Measurements from ENCODE around the gene TGFBR1. TPM values are rescaled to one million over a fixed set of nuclear protein-coding genes. Genes with fewer than 3 reads are reported as not detected.
A peak's percentile ranks its signal among the peaks of the same experiment; 100 is the strongest.

The TGFBR1 gene
- total RNA-seq, 2 experiments from 2014 or later: 57.4 to 58.5 TPM

GRCh38 chr9:99069075-99069474 is 35.8 kb upstream of the TGFBR1 start:
- CTCF ChIA-PET: interaction anchor here (1.6 kb wide), 1 partner anchor 23 kb away, joined by 6 read pairs; no protein-coding TSS in a partner anchor
- H3K36me3 Mint-ChIP-seq (ENCODE audit: low read depth): peaks cover 16% of the 10 kb centered on the region

GRCh38 chr9:99069546-99069945 is 35.4 kb upstream of the TGFBR1 start:
- Mint-ChIP-seq H3K4me1 (peaks cover 32% of the 10 kb centered on the region), H3K27ac (peak overlapping the region; percentile 80), H3K4me3 (no peak overlapping the region), H3K36me3 (ENCODE audit: low read depth) (peaks cover 13% of the 10 kb centered on the region), H3K27me3 (no peaks in the 10 kb centered on the region), H3K9me3 (no peaks in the 10 kb centered on the region)
- POLR2A ChIA-PET: interaction anchor here (1.0 to 1.8 kb wide), 5 partner anchors 10 to 35 kb away, joined by 3 to 8 read pairs (median 4); partner anchors contain the start of gene TGFBR1
- no peak for DNase-seq
- CTCF ChIA-PET: interaction anchor here (1.6 kb wide), 1 partner anchor 23 kb away, joined by 6 read pairs; no protein-coding TSS in a partner anchor

More at GRCh38 chr9:99069075-99069474, 35.8 kb upstream of the TGFBR1 start:
- Mint-ChIP-seq H3K27ac (peak overlapping the region; percentile 80), H3K4me3 (no peak overlapping the region), H3K9me3 (no peaks in the 10 kb centered on the region), H3K27me3 (no peaks in the 10 kb centered on the region), H3K4me1 (peaks cover 32% of the 10 kb centered on the region)
- no peak for DNase-seq
- POLR2A ChIA-PET: interaction anchor here (1.0 to 1.8 kb wide), 5 partner anchors 9 to 35 kb away, joined by 3 to 8 read pairs (median 4); partner anchors contain the start of gene TGFBR1

GRCh38 chr9:99070681-99071080 is 34.2 kb upstream of the TGFBR1 start:
- Mint-ChIP-seq H3K9me3 (no peaks in the 10 kb centered on the region), H3K36me3 (ENCODE audit: low read depth) (peaks cover 12% of the 10 kb centered on the region), H3K27ac (no peak overlapping the region), H3K27me3 (no peaks in the 10 kb centered on the region), H3K4me1 (peaks cover 42% of the 10 kb centered on the region), H3K4me3 (no peak overlapping the region)
- CTCF ChIA-PET: no interaction called here
- DNase-seq: no peak
- POLR2A ChIA-PET: interaction anchor here (1.0 to 1.1 kb wide), 2 partner anchors 13 to 22 kb away, joined by 3 to 4 read pairs; no protein-coding TSS in a partner anchor

GRCh38 chr9:99071313-99072039 is 33.4 kb upstream of the TGFBR1 start:
- CTCF ChIA-PET: interaction anchor here (0.7 kb wide), 1 partner anchor 20 kb away, joined by 3 read pairs; no protein-coding TSS in a partner anchor
- DNase-seq: no peak
- Mint-ChIP-seq H3K4me3 (no peak overlapping the region), H3K4me1 (peaks cover 49% of the 10 kb centered on the region), H3K36me3 (ENCODE audit: low read depth) (peaks cover 12% of the 10 kb centered on the region), H3K27ac (peak overlapping the region; percentile 27), H3K27me3 (no peaks in the 10 kb centered on the region), H3K9me3 (no peaks in the 10 kb centered on the region)
- POLR2A ChIA-PET: interaction anchor here (1.0 to 1.1 kb wide), 2 partner anchors 14 to 21 kb away, joined by 3 to 4 read pairs; no protein-coding TSS in a partner anchor

GRCh38 chr9:99072040-99072394 is 32.9 kb upstream of the TGFBR1 start:
- Mint-ChIP-seq H3K4me3 (no peak overlapping the region), H3K27me3 (no peaks in the 10 kb centered on the region), H3K4me1 (peaks cover 54% of the 10 kb centered on the region), H3K27ac (no peak overlapping the region), H3K36me3 (ENCODE audit: low read depth) (peaks cover 12% of the 10 kb centered on the region), H3K9me3 (no peaks in the 10 kb centered on the region)
- CTCF ChIA-PET: no interaction called here
- POLR2A ChIA-PET: interaction anchor here (0.6 to 1.1 kb wide), 4 partner anchors 13 to 60 kb away, joined by 3 to 4 read pairs (median 3); no protein-coding TSS in a partner anchor
- no peak for DNase-seq

- POLR2A ChIA-PET: no interaction called here
- Mint-ChIP-seq H3K4me3 (no peak overlapping the region), H3K36me3 (ENCODE audit: low read depth) (peaks cover 11% of the 10 kb centered on the region), H3K4me1 (peaks cover 59% of the 10 kb centered on the region), H3K27me3 (no peaks in the 10 kb centered on the region), H3K9me3 (no peaks in the 10 kb centered on the region), H3K27ac (no peak overlapping the region)
- no peak for DNase-seq
- CTCF ChIA-PET: no interaction called here
Measured at GRCh38 chr9:99073347-99073746, 31.6 kb upstream of the TGFBR1 start.

- DNase-seq: no peak
- Mint-ChIP-seq H3K4me3 (no peak overlapping the region), H3K36me3 (ENCODE audit: low read depth) (peaks cover 2% of the 10 kb centered on the region), H3K9me3 (no peaks in the 10 kb centered on the region), H3K27me3 (no peaks in the 10 kb centered on the region), H3K4me1 (peaks cover 52% of the 10 kb centered on the region), H3K27ac (peak overlapping the region; percentile 4)
- POLR2A ChIA-PET: interaction anchor here (1.2 to 3.8 kb wide), 3 partner anchors 11 to 18 kb away, joined by 5 to 46 read pairs (median 6); no protein-coding TSS in a partner anchor
- CTCF ChIA-PET: interaction anchor here (1.2 to 3.3 kb wide), 3 partner anchors 8 to 18 kb away, joined by 3 to 31 read pairs (median 11); no protein-coding TSS in a partner anchor
Measured at GRCh38 chr9:99073985-99074901, 30.7 kb upstream of the TGFBR1 start.

GRCh38 chr9:99074902-99075245 is 30.0 kb upstream of the TGFBR1 start:
- DNase-seq: no peak
- H3K36me3 Mint-ChIP-seq (ENCODE audit: low read depth): no peaks in the 10 kb centered on the region
- H3K9me3 Mint-ChIP-seq: no peaks in the 10 kb centered on the region
- peaks cover 48% of the 10 kb centered on the region for H3K4me1 Mint-ChIP-seq
- CTCF ChIA-PET: interaction anchor here (1.2 to 3.3 kb wide), 3 partner anchors 9 to 17 kb away, joined by 3 to 31 read pairs (median 11); no protein-coding TSS in a partner anchor
- peak overlapping the region; percentile 4 for H3K27ac Mint-ChIP-seq
- POLR2A ChIA-PET: interaction anchor here (1.2 to 3.8 kb wide), 4 partner anchors 10 to 29 kb away, joined by 5 to 46 read pairs (median 6); no protein-coding TSS in a partner anchor
- H3K4me3 Mint-ChIP-seq: no peak overlapping the region
- no peaks in the 10 kb centered on the region for H3K27me3 Mint-ChIP-seq

- CTCF ChIA-PET: interaction anchor here (0.7 to 3.3 kb wide), 7 partner anchors 10 to 76 kb away, joined by 3 to 31 read pairs (median 4); no protein-coding TSS in a partner anchor
- H3K4me1 Mint-ChIP-seq: peaks cover 47% of the 10 kb centered on the region
- H3K27ac Mint-ChIP-seq: peak overlapping the region; percentile 17
Measured at GRCh38 chr9:99075246-99075912, 29.5 kb upstream of the TGFBR1 start.

GRCh38 chr9:99076030-99076429 is 28.9 kb upstream of the TGFBR1 start:
- H3K4me3 Mint-ChIP-seq: no peak overlapping the region
- H3K9me3 Mint-ChIP-seq: no peaks in the 10 kb centered on the region
- peaks cover 2% of the 10 kb centered on the region for H3K27me3 Mint-ChIP-seq
- H3K36me3 Mint-ChIP-seq (ENCODE audit: low read depth): no peaks in the 10 kb centered on the region
- ChIA-PET POLR2A (interaction anchor here (1.0 to 4.7 kb wide), 11 partner anchors 9 to 64 kb away, joined by 3 to 46 read pairs (median 5); partner anchors contain the start of gene TGFBR1), CTCF (interaction anchor here (0.7 to 3.3 kb wide), 8 partner anchors 9 to 77 kb away, joined by 3 to 31 read pairs (median 4); partner anchors contain the start of gene TGFBR1)
- peaks cover 42% of the 10 kb centered on the region for H3K4me1 Mint-ChIP-seq
- peak overlapping the region; percentile 95 for H3K27ac Mint-ChIP-seq
- no peak for DNase-seq

More at GRCh38 chr9:99075246-99075912, 29.5 kb upstream of the TGFBR1 start:
- POLR2A ChIA-PET: interaction anchor here (1.2 to 3.8 kb wide), 7 partner anchors 9 to 38 kb away, joined by 3 to 46 read pairs (median 6); no protein-coding TSS in a partner anchor
- no peak overlapping the region for H3K4me3 Mint-ChIP-seq
- no peaks in the 10 kb centered on the region for H3K36me3 Mint-ChIP-seq (ENCODE audit: low read depth)
- DNase-seq: no peak
- no peaks in the 10 kb centered on the region for H3K27me3 Mint-ChIP-seq
- no peaks in the 10 kb centered on the region for H3K9me3 Mint-ChIP-seq

- peak overlapping the region; percentile 5 for H3K4me3 Mint-ChIP-seq
- ChIA-PET POLR2A (interaction anchor here (1.0 to 4.7 kb wide), 12 partner anchors 9 to 65 kb away, joined by 3 to 46 read pairs (median 5); partner anchors contain the start of gene TGFBR1), CTCF (interaction anchor here (1.0 to 3.3 kb wide), 9 partner anchors 9 to 44 kb away, joined by 3 to 31 read pairs (median 5); partner anchors contain the start of gene TGFBR1)
- DNase-seq: peak; percentile 68
- peak overlapping the region; percentile 95 for H3K27ac Mint-ChIP-seq
- H3K36me3 Mint-ChIP-seq (ENCODE audit: low read depth): no peaks in the 10 kb centered on the region
- peaks cover 4% of the 10 kb centered on the region for H3K27me3 Mint-ChIP-seq
- H3K4me1 Mint-ChIP-seq: peaks cover 36% of the 10 kb centered on the region
- no peaks in the 10 kb centered on the region for H3K9me3 Mint-ChIP-seq
Measured at GRCh38 chr9:99076483-99077171, 28.3 kb upstream of the TGFBR1 start.

Data from activated CD4-positive, alpha-beta memory T cell treated with anti-CD3 and anti-CD28 coated beads, Interleukin-2, amount 10 ng/mL, durations not matched to agents 7 days and 5 days (primary cell).